ENCODE measurements around the gene SLK.

The SLK gene

DNA sequence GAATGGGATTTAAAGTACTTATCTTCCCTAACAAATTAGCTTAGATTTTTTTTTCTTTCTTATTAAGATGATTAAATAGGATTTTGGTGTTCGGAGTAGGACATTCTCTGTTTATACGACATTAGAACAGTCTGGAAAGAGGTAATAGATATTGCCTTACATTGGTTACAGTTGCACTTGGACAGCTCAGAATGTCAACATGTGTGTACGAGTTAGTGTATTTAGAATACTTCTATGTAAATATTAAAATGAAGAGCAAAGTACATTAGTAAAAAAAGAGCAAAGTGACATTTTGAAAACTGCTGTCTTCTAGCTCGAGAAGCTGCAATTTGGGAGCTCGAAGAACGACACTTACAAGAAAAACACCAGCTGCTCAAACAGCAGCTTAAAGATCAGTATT lies 51.5 kb downstream of the SLK start:
- no peak overlapping the region for H3K4me3 ChIP-seq (ENCODE audit: low read depth, low read length)
- DNase-seq (ENCODE audit: low read depth), result no peak
- no peak for TF ChIP-seq CTCF (IDR thresholded peaks at IDR 0.05; ENCODE audit: insufficient read depth, low read depth, low read length, missing control alignments)

- TF ChIP-seq CTCF (IDR thresholded peaks at IDR 0.05; ENCODE audit: insufficient read depth, low read depth, low read length, missing control alignments), result no peak
- no peak for DNase-seq (ENCODE audit: low read depth)
- H3K4me3 ChIP-seq (ENCODE audit: low read depth, low read length), result no peak overlapping the region
These were observed 53.1 kb downstream of the SLK start for GRCh38 chr10:104020020-104020419.

GRCh38 chr10:104021246-104021645 lies 54.3 kb downstream of the SLK start:
- TF ChIP-seq CTCF (IDR thresholded peaks at IDR 0.05; ENCODE audit: insufficient read depth, low read depth, low read length, missing control alignments), result no peak
- no peak for DNase-seq (ENCODE audit: low read depth)

DNA sequence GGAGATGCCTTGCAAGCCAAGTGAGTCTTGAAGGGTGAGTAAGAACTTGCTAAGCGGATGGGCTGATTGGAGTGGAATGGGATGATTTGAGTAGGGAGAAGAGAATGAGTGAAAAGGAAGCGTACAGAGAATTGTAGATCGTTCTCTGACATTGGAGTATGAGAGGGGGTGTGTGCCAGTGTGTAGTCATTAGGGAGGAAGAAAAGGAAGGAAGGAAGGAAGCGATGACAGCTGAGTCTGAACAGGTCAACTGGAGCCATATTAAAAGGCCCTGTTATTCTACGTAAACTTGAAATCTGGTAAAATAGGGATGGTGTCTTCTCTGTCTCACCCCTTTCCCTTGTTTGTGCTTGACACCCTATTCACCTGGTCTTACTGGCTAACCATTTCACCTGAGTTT lies 55.1 kb downstream of the SLK start:
- TF ChIP-seq CTCF (IDR thresholded peaks at IDR 0.05; ENCODE audit: insufficient read depth, low read depth, low read length, missing control alignments), result no peak

More at GRCh38 chr10:104021246-104021645, 54.3 kb downstream of the SLK start:
- H3K4me3 ChIP-seq (ENCODE audit: low read depth, low read length), result no peak overlapping the region

GRCh38 chr10:104025524-104025923 lies 58.6 kb downstream of the SLK start:
- TF ChIP-seq CTCF (IDR thresholded peaks at IDR 0.05; ENCODE audit: insufficient read depth, low read depth, low read length, missing control alignments), result no peak
- no peak overlapping the region for H3K4me3 ChIP-seq (ENCODE audit: low read depth, low read length)
- no peak for DNase-seq (ENCODE audit: low read depth)

More for the DNA sequence above, 55.1 kb downstream of the SLK start:
- H3K4me3 ChIP-seq (ENCODE audit: low read depth, low read length), result no peak overlapping the region
- DNase-seq (ENCODE audit: low read depth), result no peak

- DNase-seq (ENCODE audit: low read depth), result no peak
- no peak for TF ChIP-seq CTCF (IDR thresholded peaks at IDR 0.05; ENCODE audit: insufficient read depth, low read depth, low read length, missing control alignments)
- H3K4me3 ChIP-seq (ENCODE audit: low read depth, low read length), result no peak overlapping the region
These were observed 59.8 kb downstream of the SLK start for GRCh38 chr10:104026762-104027161.

DNA sequence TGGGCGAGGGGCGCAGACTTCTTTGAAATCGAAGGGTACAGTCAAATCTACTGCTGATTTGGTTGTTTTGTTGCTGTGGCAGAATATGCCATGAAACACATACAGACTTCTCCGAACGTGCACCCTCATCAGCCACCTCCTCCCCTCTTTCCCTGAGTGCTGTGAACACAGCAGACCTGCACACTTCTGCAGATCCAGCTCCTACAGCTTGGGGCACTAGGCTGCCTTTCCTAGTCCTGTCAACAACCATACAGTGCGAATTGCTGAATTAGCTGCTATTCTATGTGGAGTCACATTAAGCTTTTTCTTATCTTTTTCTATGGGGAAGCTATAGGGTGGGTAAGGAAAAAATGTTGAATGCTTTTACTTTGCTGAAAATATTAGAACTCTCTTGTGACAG lies 61.2 kb downstream of the SLK start:
- no peak for DNase-seq (ENCODE audit: low read depth)
- no peak overlapping the region for H3K4me3 ChIP-seq (ENCODE audit: low read depth, low read length)
- no peak for TF ChIP-seq CTCF (IDR thresholded peaks at IDR 0.05; ENCODE audit: insufficient read depth, low read depth, low read length, missing control alignments)

Data from GM12865 (cell line).